Stimulated activated naive CD4-positive, alpha-beta T cell treated with Interleukin-2 at 50 U/mL for 16 hours (primary cell): Measurements from ENCODE around the gene OR5AC2.

Experiments
- DNase-seq: peaks from one replicate; lab custom pipeline; 2025; lab: John Stamatoyannopoulos, UW

The OR5AC2 gene

DNA sequence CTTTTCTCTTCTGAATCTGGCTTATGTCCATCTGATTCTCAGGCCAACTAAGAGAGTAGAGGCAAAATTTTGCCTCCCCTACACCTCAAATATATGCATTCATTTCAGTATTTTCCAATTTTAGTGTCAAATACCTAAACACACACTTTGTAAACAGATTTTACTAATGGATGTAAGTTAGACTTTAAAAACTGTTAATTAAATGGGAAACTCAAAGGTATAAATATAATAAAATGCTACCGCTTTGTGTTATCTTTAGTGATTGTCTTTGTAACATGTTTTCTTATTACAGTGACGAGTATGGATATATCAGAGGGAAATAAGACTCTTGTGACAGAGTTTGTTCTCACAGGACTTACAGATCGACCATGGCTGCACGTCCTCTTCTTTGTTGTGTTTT lies at the start of gene OR5AC2:
Gene OR5AC2, plus strand, starts transcription at position 301 of the 400 bp plus-strand sequence. Its CDS starts 0 bp downstream, at position 301.
- no peak for DNase-seq

DNA sequence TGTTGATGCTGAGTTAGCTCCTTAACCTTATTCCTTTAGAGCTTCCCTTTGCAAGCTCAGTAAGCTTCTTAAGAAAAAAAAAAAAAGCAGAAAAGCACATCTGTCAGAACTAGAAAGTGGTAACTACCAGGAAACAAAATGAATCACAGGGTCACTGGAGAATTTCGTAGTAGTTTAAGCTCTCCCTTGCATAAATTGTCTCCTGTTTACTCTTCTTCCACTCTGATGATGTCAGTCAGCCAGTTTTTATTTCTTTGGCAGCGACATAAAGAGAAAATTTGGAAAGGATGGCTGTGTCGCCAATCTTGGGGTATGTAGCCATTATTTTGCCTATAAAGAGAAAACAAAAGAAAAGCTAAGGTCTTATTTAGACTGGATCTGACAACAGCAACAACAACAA lies 48.7 kb upstream of the OR5AC2 start:
- DNase-seq: no peak

DNA sequence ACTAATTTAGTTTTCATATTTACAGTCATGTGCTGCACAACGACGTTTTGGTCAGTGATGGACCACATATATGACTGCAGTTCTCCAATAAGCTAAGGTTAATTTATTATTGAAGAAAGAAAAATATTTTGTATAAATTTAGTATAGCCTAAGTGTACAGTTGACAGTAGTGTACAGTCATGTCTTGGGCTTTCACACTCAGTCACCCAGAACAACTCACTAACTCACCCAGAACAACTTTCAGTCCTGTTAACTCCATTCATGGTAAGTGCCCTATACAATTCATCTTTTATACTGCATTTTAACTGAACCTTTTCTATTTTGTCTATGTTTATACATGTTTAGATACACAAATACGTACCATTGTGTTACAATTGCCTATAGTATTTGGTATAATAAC lies 48.1 kb upstream of the OR5AC2 start:
- DNase-seq: no peak

- peak; percentile 51 for DNase-seq
Measured at GRCh38 chr3:98039322-98040024, 47.5 kb upstream of the OR5AC2 start.

DNA sequence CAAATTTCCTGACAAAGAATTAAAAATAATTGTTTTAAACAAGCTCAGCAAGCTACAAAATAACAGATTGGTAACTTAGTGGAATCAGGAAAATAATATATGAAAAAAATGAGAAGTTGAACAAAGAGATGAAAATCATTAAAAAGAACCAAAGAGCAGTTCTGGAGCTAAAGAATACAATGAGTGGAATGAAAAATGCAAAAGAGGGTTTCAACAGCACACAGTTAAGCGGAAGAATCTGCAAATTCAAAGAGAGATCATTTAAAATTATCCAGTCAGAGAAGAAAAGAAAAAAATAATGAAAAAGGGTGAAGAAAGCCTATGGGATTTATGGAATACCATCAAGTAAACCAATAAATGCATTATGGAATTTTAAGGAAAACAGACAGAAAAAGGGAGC lies 45.6 kb upstream of the OR5AC2 start:
- no peak for DNase-seq

- DNase-seq: no peak
Measured at GRCh38 chr3:98048586-98048985, 38.4 kb upstream of the OR5AC2 start.

- DNase-seq: no peak
Measured at GRCh38 chr3:98049271-98049670, 37.7 kb upstream of the OR5AC2 start.

GRCh38 chr3:98056035-98056434 lies 30.9 kb upstream of the OR5AC2 start:
- no peak for DNase-seq

DNA sequence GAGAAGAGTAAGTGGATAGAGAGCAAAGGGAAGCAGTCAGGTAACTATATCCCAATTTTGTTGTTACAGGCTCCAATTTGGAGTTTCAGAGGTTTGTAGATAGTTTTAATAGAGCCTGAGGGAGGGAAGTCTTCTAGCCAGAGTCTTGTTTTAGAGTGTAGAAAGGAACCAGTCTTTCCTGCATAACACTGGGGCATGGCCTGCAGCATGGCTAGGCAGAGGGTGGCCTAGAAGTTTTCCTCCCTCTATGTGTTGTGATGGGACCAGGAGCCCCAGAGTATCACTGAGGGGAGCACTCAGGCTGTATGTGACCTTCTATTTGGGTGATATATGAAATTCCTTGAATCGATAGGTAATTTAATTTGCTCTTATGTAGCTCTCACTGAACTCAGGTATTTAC lies 29.3 kb upstream of the OR5AC2 start:
- DNase-seq: no peak

DNA sequence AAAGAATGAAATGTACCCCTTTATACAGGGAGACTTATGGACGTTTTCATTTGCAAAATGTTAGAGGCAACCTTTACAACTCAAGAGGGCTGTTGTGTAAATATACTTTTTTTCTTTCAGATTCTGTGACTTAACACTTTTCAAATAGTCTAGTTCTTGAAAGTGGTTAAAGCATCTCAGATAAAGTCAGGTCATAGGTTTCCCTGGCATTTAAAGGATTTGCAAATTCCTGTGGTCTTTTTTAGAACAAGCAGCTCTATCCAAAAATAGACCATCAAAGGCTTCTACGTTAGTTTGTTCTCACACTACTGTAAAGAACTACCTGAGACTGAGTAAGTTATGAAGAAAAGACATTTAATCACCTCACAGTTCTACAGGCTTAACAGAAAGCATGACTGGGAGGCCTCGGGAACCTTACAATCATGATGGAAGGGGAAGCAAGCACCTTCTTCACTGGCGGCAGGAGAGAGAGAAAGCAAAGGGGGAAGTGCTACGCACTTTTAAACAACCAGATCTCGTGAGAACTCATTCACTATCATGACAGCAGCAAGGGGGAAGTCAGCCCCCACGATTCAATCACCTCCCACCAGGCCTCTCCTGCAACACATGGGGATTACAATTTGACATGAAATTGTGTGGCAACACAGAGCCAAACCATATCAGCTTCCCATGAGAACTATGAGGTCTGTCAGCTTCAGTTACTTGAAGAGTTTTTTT lies 28.6 kb upstream of the OR5AC2 start:
- no peak for DNase-seq

DNA sequence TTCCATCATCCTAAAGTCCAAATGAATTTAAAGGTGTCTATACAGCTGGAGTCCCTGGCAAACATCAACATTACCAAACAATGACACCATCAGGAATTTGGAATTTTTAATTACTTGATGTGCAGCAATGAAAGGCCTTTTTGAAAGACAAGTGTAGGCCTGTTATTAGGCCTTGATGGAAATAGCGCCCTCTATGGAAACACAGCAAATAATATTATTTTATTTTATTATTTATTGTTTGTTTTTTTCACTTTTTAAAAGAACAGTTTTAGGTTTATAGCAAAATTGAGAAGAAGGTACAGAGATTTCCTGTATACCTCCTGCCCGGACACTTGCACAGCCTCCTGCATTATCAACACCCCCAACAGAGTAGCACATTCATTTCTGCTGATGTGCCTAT lies 18.1 kb upstream of the OR5AC2 start:
- no peak for DNase-seq

- no peak for DNase-seq
Measured at GRCh38 chr3:98070840-98071239, 16.1 kb upstream of the OR5AC2 start.

GRCh38 chr3:98073486-98073885 lies 13.5 kb upstream of the OR5AC2 start:
- DNase-seq: no peak

- DNase-seq: no peak
Measured at GRCh38 chr3:98095882-98096281, 8.9 kb downstream of the OR5AC2 start.

DNA sequence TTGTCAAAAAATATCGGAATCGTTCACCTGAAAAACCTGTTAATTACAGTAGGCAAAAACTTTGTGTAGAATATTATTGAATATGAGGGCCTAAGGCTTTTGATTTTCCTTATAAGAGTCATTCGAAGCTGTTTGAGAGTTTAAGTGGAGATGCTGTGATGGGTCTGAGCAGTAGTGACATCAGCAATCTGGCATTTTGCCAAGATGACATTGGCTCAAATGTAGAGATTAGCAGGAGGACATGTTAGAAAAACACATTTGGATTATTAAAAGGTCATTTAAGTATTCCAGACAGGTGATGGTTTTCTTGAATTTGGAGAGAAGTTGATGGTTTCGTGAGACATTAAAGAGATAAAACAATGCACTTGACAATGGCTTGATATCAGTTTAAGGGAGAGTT lies 12.9 kb downstream of the OR5AC2 start:
- no peak for DNase-seq

DNA sequence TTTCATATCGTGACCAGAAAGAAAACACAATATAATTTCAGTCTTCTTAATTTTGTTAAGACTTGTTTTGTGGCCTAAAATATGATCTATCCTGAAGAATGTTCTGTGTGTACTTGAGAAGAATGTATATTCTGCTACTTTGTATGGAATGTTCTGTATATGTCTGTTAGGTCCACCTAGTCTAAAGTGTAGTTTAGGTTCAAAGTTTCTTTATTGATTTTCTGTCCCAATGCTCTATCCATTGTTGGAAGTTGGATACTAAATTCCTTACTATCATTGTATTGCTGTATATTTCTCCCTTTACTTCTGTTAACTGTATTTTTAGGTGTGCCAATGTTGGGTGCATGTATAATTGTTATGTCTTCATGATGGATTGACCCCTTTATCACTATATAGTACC lies 21.2 kb downstream of the OR5AC2 start:
- no peak for DNase-seq

GRCh38 chr3:98109807-98110549 lies 23.0 kb downstream of the OR5AC2 start:
- no peak for DNase-seq

- DNase-seq: no peak
Measured at GRCh38 chr3:98110550-98110908, 23.6 kb downstream of the OR5AC2 start.

- DNase-seq: no peak
Measured at GRCh38 chr3:98114264-98114663, 27.3 kb downstream of the OR5AC2 start.

DNA sequence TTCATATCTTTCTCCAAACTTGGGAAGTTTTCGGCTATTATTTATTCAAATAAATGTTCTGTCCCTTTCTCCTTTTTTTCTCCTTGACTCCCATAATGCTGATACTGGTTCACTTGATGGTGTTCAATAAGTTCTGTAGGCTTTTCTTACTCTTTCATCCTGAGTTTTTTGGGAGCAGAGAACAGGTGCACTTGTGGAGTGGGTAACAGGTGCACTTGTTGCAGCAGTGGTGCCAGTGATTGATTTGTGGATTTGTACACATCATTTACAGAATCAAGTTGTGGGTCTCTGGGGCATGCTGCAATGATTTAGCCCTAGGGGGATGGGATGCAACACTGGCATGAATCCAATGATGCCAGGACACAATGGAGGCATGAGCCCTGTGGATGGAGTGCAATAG lies 28.7 kb downstream of the OR5AC2 start:
- no peak for DNase-seq

GRCh38 chr3:98130421-98130820 lies 43.4 kb downstream of the OR5AC2 start, which contains the start of gene OR5H1:
OR5H1 (plus strand) TSS chr3:98130721; CDS start chr3:98132698, 1,977 bp downstream.
- no peak for DNase-seq

GRCh38 chr3:98136631-98137030 lies 49.7 kb downstream of the OR5AC2 start:
- DNase-seq: no peak
